Esophagus muscularis mucosa (tissue), 2 donors: ENCODE data around the gene CCDC146.

Experiments
- EP300 ChIP-seq: sonication (generic); formaldehyde crosslinking; IDR thresholded peaks from one replicate; pipeline ENCODE4 v1.6.1; 2017; ENCODE audit warnings: antibody characterized with exemption
- POLR2A ChIP-seq: fragments of 450-650 bp; IDR thresholded peaks from one replicate; pipeline ENCODE4 v1.6.1; 2017; ENCODE audit warnings: antibody characterized with exemption, moderate library complexity, mild to moderate bottlenecking, low read depth

- TF ChIP-seq POLR2A (no peak), EP300 (no peak)
These were observed 170.6 kb downstream of the CCDC146 start for GRCh38 chr7:77293046-77293445.
